SU-DHL-6 (cell line): ENCODE results near the gene NIPAL4.

Source experiments
- CTCF ChIP-seq: fragments of 200-600 bp; sonication (generic); IDR thresholded peaks from one replicate; pipeline ENCODE4 v1.5.1; 2017; ENCODE audit warnings: antibody characterized with exemption, mild to moderate bottlenecking, low read length, moderate library complexity; ENCODE audit not compliant: insufficient read depth, poor library complexity, severe bottlenecking
- EZH2phosphoT487 ChIP-seq: fragments of 200-600 bp; sonication (generic), shearing (Covaris generic); conservative IDR thresholded peaks from 2 replicates; pipeline ENCODE4 v1.6.1; 2018; ENCODE audit warnings: mild to moderate bottlenecking, antibody characterized with exemption, low read length, moderate library complexity, mixed read lengths

GRCh38 chr5:157478726-157479125, 18.7 kb downstream of the NIPAL4 start:
- TF ChIP-seq CTCF (no peak), EZH2phosphoT487 (no peak)
